GM12878 (cell line): ENCODE measurements around the gene PIGQ. TPM values are rescaled to one million over a fixed set of nuclear protein-coding genes. Genes with fewer than 3 reads are reported as not detected.

Source experiments
- MEF2A ChIP-seq: IDR thresholded peaks from 2 replicates; pipeline ENCODE4 v1.6.1; 2011; ENCODE audit warnings: low read depth, mild to moderate bottlenecking, low read length, moderate library complexity; ENCODE audit not compliant: insufficient read depth
- MEF2B ChIP-seq: fragments of 450-650 bp; IDR thresholded peaks from 2 replicates; pipeline ENCODE4 v1.6.1; 2018; ENCODE audit warnings: mild to moderate bottlenecking, moderate library complexity; ENCODE audit not compliant: partially characterized antibody, poor library complexity, severe bottlenecking
- POLR2A ChIP-seq: IDR thresholded peaks from 2 replicates; pipeline ENCODE4 v1.6.1; 2011; ENCODE audit warnings: low read depth, mild to moderate bottlenecking, low read length
- SPI1 ChIP-seq: IDR thresholded peaks from 2 replicates; pipeline ENCODE4 v1.6.1; 2011; ENCODE audit warnings: low read depth, mild to moderate bottlenecking, low read length, moderate library complexity, borderline replicate concordance; ENCODE audit not compliant: insufficient read depth
- SUPT20H ChIP-seq: IDR thresholded peaks from 2 replicates; pipeline ENCODE4 v1.6.1; 2011; ENCODE audit warnings: low read depth, mild to moderate bottlenecking, low read length, moderate library complexity, borderline replicate concordance; ENCODE audit not compliant: control insufficient read depth
- TCF3 ChIP-seq: IDR thresholded peaks from 2 replicates; pipeline ENCODE4 v1.6.1; 2012; ENCODE audit warnings: low read depth, mild to moderate bottlenecking, low read length, borderline replicate concordance; ENCODE audit not compliant: insufficient read depth
- ZBED1 ChIP-seq: IDR thresholded peaks from 2 replicates; pipeline ENCODE4 v1.6.1; 2016; ENCODE audit warnings: borderline replicate concordance
- polyA plus RNA-seq, 11 experiments: library from polyadenylated mRNA; depleted of rRNA in 4 of 11; unstranded in 6 of 11; stranded (reverse) in 5 of 11; fragments of >200 nt; fragmentation: Nextera tagmentation in 4 of 11; fragmentation: Illumina TruSeq in 1 of 11; extraction: Ambion mirVana in 4 of 11; extraction: Trizol in 1 of 11; gene quantifications; 1 replicate in 1 of 11; 2 replicates in 10 of 11; pipeline versions ENCODE4 v1.2.1 to v1.2.3, GENCODE V29; 2011 to 2016; ENCODE audit warnings: inconsistent platforms in 2 of 11, missing spikeins in 2 of 11, low read depth in 1 of 11
- total RNA-seq, 4 experiments: library from RNA; depleted of rRNA in 3 of 4; stranded (reverse); fragments of >200 nt in 3 of 4; fragmentation: Illumina TruSeq in 1 of 4; extraction: Trizol in 1 of 4; gene quantifications; 2 replicates each; pipeline versions ENCODE4 v1.2.1 to v1.2.3, GENCODE V29; 2013 to 2021
- TF ChIP-seq, protein P1 (sequence below): IDR thresholded peaks from 2 replicates; pipeline ENCODE4 v1.6.1; 2012; ENCODE audit warnings: mild to moderate bottlenecking, low read depth, low read length
- TF ChIP-seq, protein P2 (sequence below): fragments of 450-650 bp; IDR thresholded peaks from 2 replicates; pipeline ENCODE4 v1.6.1; 2017; ENCODE audit warnings: mild to moderate bottlenecking, low read depth, inconsistent platforms; ENCODE audit not compliant: poor library complexity, severe bottlenecking
- TF ChIP-seq, protein P3 (sequence below): fragments of 450-650 bp; formaldehyde crosslinking; IDR thresholded peaks from 2 replicates; pipeline ENCODE4 v1.4.0; 2020; ENCODE audit warnings: mild to moderate bottlenecking, moderate library complexity

PIGQ gene
- total and polyA plus RNA-seq, 10 of the 15 experiments (the other 5 are each of a cell fraction or from before 2014, with no cell fraction given), result 1.8 to 31.3 (median 17.5) TPM; not detected in 1

DNA sequence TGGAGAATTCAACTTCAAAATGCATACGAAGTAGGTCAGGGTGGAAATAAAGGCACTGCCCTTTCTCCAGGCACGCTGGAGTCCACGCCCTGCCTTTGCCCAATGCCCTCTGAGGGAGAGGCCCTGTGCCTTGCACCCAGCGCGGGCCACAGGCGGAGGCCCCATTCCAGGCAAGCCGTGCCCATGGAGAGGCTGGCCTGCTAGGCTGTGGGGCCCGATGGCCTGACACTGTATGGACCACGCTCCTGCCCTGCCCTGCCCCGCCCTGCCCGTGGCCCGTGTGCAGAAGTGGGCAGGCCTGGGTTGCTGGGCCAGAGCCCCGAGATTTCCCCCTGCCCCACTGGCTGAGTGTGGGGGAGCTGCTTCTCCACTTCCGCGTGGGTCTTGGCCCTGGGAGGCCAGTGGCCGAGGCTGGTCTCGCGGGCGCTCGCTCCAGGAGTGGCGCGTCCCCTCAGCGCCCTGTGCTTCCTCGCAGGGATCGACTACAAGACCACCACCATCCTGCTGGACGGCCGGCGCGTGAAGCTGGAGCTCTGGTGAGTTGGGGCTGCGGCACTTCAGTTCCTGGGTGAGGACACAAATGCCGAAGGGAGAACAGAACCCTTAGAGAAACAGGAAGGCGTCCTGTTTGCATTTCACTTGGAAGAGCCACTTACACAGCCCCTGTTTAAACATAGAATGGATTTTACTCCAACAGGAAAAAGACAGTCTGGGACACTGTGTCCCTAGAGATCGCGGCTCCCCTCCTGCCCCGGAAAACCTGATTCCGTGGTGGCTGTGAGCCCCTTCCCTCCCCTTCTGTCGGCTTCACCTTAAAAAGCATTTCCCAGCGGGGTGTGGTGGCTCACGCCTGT is 47.2 kb downstream of the PIGQ start (continued):
- TF ChIP-seq, protein P1, sequence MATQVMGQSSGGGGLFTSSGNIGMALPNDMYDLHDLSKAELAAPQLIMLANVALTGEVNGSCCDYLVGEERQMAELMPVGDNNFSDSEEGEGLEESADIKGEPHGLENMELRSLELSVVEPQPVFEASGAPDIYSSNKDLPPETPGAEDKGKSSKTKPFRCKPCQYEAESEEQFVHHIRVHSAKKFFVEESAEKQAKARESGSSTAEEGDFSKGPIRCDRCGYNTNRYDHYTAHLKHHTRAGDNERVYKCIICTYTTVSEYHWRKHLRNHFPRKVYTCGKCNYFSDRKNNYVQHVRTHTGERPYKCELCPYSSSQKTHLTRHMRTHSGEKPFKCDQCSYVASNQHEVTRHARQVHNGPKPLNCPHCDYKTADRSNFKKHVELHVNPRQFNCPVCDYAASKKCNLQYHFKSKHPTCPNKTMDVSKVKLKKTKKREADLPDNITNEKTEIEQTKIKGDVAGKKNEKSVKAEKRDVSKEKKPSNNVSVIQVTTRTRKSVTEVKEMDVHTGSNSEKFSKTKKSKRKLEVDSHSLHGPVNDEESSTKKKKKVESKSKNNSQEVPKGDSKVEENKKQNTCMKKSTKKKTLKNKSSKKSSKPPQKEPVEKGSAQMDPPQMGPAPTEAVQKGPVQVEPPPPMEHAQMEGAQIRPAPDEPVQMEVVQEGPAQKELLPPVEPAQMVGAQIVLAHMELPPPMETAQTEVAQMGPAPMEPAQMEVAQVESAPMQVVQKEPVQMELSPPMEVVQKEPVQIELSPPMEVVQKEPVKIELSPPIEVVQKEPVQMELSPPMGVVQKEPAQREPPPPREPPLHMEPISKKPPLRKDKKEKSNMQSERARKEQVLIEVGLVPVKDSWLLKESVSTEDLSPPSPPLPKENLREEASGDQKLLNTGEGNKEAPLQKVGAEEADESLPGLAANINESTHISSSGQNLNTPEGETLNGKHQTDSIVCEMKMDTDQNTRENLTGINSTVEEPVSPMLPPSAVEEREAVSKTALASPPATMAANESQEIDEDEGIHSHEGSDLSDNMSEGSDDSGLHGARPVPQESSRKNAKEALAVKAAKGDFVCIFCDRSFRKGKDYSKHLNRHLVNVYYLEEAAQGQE, result no peak
- TF ChIP-seq, protein P2, sequence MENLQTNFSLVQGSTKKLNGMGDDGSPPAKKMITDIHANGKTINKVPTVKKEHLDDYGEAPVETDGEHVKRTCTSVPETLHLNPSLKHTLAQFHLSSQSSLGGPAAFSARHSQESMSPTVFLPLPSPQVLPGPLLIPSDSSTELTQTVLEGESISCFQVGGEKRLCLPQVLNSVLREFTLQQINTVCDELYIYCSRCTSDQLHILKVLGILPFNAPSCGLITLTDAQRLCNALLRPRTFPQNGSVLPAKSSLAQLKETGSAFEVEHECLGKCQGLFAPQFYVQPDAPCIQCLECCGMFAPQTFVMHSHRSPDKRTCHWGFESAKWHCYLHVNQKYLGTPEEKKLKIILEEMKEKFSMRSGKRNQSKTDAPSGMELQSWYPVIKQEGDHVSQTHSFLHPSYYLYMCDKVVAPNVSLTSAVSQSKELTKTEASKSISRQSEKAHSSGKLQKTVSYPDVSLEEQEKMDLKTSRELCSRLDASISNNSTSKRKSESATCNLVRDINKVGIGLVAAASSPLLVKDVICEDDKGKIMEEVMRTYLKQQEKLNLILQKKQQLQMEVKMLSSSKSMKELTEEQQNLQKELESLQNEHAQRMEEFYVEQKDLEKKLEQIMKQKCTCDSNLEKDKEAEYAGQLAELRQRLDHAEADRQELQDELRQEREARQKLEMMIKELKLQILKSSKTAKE, result no peak
- no peak for TF ChIP-seq POLR2A
- TF ChIP-seq MEF2B, result no peak
- no peak for TF ChIP-seq MEF2A
- TF ChIP-seq TCF3, result no peak
- TF ChIP-seq ZBED1, result no peak
- TF ChIP-seq, protein P3, sequence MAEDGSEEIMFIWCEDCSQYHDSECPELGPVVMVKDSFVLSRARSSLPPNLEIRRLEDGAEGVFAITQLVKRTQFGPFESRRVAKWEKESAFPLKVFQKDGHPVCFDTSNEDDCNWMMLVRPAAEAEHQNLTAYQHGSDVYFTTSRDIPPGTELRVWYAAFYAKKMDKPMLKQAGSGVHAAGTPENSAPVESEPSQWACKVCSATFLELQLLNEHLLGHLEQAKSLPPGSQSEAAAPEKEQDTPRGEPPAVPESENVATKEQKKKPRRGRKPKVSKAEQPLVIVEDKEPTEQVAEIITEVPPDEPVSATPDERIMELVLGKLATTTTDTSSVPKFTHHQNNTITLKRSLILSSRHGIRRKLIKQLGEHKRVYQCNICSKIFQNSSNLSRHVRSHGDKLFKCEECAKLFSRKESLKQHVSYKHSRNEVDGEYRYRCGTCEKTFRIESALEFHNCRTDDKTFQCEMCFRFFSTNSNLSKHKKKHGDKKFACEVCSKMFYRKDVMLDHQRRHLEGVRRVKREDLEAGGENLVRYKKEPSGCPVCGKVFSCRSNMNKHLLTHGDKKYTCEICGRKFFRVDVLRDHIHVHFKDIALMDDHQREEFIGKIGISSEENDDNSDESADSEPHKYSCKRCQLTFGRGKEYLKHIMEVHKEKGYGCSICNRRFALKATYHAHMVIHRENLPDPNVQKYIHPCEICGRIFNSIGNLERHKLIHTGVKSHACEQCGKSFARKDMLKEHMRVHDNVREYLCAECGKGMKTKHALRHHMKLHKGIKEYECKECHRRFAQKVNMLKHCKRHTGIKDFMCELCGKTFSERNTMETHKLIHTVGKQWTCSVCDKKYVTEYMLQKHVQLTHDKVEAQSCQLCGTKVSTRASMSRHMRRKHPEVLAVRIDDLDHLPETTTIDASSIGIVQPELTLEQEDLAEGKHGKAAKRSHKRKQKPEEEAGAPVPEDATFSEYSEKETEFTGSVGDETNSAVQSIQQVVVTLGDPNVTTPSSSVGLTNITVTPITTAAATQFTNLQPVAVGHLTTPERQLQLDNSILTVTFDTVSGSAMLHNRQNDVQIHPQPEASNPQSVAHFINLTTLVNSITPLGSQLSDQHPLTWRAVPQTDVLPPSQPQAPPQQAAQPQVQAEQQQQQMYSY (CRISPR knock-in tag), result no peak
- TF ChIP-seq SPI1, result no peak
- TF ChIP-seq SUPT20H, result no peak
